H9 (cell line): ENCODE results near the gene LRP1B. TPM values are rescaled to one million over a fixed set of nuclear protein-coding genes. Genes with fewer than 3 reads are reported as not detected.

Experiments used
- DNase-seq: peaks from one replicate; pipeline ENCODE4 v3.0.0-alpha.2; 2017
- H2AFZ ChIP-seq: one replicate; pipeline ENCODE4 v1.6.1; 2013; ENCODE audit warnings: mild to moderate bottlenecking, low read length, control low read depth, moderate library complexity
- H2AK5ac ChIP-seq: 2 replicates; pipeline ENCODE4 v1.6.1; 2013; ENCODE audit warnings: low read length, control low read depth, mixed read lengths; ENCODE audit not compliant: insufficient read length
- H2BK120ac ChIP-seq: one replicate; pipeline ENCODE4 v1.6.1; 2013; ENCODE audit warnings: low read depth, mild to moderate bottlenecking, low read length, control low read depth, inconsistent platforms; ENCODE audit not compliant: poor library complexity, severe bottlenecking
- H2BK12ac ChIP-seq: 2 replicates; pipeline ENCODE4 v1.6.1; 2013; ENCODE audit warnings: low read length, control low read depth, mixed read lengths, low read depth; ENCODE audit not compliant: insufficient read length
- H2BK15ac ChIP-seq: 2 replicates; pipeline ENCODE4 v1.6.1; 2013; ENCODE audit warnings: low read depth, low read length, control low read depth
- H2BK20ac ChIP-seq: one replicate; pipeline ENCODE4 v1.6.1; 2013; ENCODE audit warnings: low read depth, mild to moderate bottlenecking, low read length, control low read depth, inconsistent platforms; ENCODE audit not compliant: poor library complexity, severe bottlenecking
- H2BK5ac ChIP-seq: 2 replicates; pipeline ENCODE4 v1.6.1; 2013; ENCODE audit warnings: low read length, control low read depth, mixed read lengths; ENCODE audit not compliant: insufficient read length
- H3K14ac ChIP-seq: 2 replicates; pipeline ENCODE4 v1.6.1; 2013; ENCODE audit warnings: low read length, control low read depth; ENCODE audit not compliant: insufficient read depth
- H3K18ac ChIP-seq: 2 replicates; pipeline ENCODE4 v1.6.1; 2013; ENCODE audit warnings: low read depth, mild to moderate bottlenecking, mixed read lengths, low read length, control low read depth; ENCODE audit not compliant: insufficient read length
- H3K23ac ChIP-seq: 2 replicates; pipeline ENCODE4 v1.6.1; 2013; ENCODE audit warnings: low read length, control low read depth, mixed read lengths, low read depth; ENCODE audit not compliant: insufficient read length
- H3K23me2 ChIP-seq: 2 replicates; pipeline ENCODE4 v1.6.1; 2013; ENCODE audit warnings: low read depth, mild to moderate bottlenecking, mixed read lengths, low read length, control low read depth; ENCODE audit not compliant: insufficient read length, poor library complexity, severe bottlenecking
- H3K27ac ChIP-seq: 2 replicates; pipeline ENCODE4 v1.5.1; 2013; ENCODE audit warnings: low read length, control low read depth, mixed read lengths, low read depth; ENCODE audit not compliant: insufficient read length
- H3K27me3 ChIP-seq: 2 replicates; pipeline ENCODE4 v1.6.1; 2013; ENCODE audit warnings: low read length, control low read depth, inconsistent platforms; ENCODE audit not compliant: insufficient read depth
- H3K4ac ChIP-seq: 2 replicates; pipeline ENCODE4 v1.6.1; 2013; ENCODE audit warnings: low read depth, mild to moderate bottlenecking, control low read depth, inconsistent platforms, low read length, moderate library complexity
- H3K4me1 ChIP-seq: 2 replicates; pipeline ENCODE4 v1.6.1; 2013; ENCODE audit warnings: low read length, control low read depth, inconsistent platforms; ENCODE audit not compliant: insufficient read depth
- H3K4me2 ChIP-seq: 2 replicates; pipeline ENCODE4 v1.6.1; 2013; ENCODE audit warnings: low read length, control low read depth, mixed read lengths; ENCODE audit not compliant: insufficient read length, insufficient read depth
- H3K56ac ChIP-seq: 2 replicates; pipeline ENCODE4 v1.6.1; 2013; ENCODE audit warnings: low read depth, mild to moderate bottlenecking, mixed read lengths, low read length, control low read depth; ENCODE audit not compliant: insufficient read length
- H3K79me1 ChIP-seq: 2 replicates; pipeline ENCODE4 v1.6.1; 2013; ENCODE audit warnings: low read depth, mild to moderate bottlenecking, moderate library complexity, low read length, control low read depth, inconsistent platforms; ENCODE audit not compliant: insufficient read depth, poor library complexity, severe bottlenecking
- H3K79me2 ChIP-seq: 2 replicates; pipeline ENCODE4 v1.6.1; 2013; ENCODE audit warnings: low read length, control low read depth, inconsistent platforms; ENCODE audit not compliant: insufficient read depth
- H3K9ac ChIP-seq: 2 replicates; pipeline ENCODE4 v1.6.1; 2013; ENCODE audit warnings: low read length, control low read depth, mixed read lengths; ENCODE audit not compliant: insufficient read length; ENCODE audit errors: extremely low read depth
- H3K9me3 ChIP-seq: one replicate; pipeline ENCODE4 v1.6.1; 2013; ENCODE audit warnings: low read depth, low read length, inconsistent platforms; ENCODE audit not compliant: control insufficient read depth
- H3T11ph ChIP-seq: one replicate; pipeline ENCODE4 v1.6.1; 2013; ENCODE audit warnings: mild to moderate bottlenecking, low read length, control low read depth, inconsistent platforms
- H4K20me1 ChIP-seq: one replicate; pipeline ENCODE4 v1.6.1; 2013; ENCODE audit not compliant: control insufficient read depth, insufficient read length, insufficient read depth
- H4K5ac ChIP-seq: 2 replicates; pipeline ENCODE4 v1.6.1; 2013; ENCODE audit warnings: low read depth, mild to moderate bottlenecking, mixed read lengths, low read length, control low read depth; ENCODE audit not compliant: insufficient read length
- H4K8ac ChIP-seq: replicated peaks from 2 replicates; pipeline ENCODE4 v1.6.1; 2013; ENCODE audit warnings: low read length, control low read depth, mixed read lengths, low read depth; ENCODE audit not compliant: insufficient read length
- H4K91ac ChIP-seq: 2 replicates; pipeline ENCODE4 v1.6.1; 2013; ENCODE audit warnings: low read depth, mild to moderate bottlenecking, moderate library complexity, mixed read lengths, low read length, control low read depth; ENCODE audit not compliant: insufficient read length
- H3K27ac Mint-ChIP-seq, 3 experiments: 2 replicates in 2 of 3; 3 replicates in 1 of 3; pipeline ENCODE4 v1.8.0; 2020 to 2021; ENCODE audit warnings: mixed read lengths in 3 of 3, mild to moderate bottlenecking in 1 of 3, moderate library complexity in 1 of 3
- H3K27me3 Mint-ChIP-seq: 2 replicates; pipeline ENCODE4 v1.8.0; 2021; ENCODE audit warnings: low read depth, mild to moderate bottlenecking, moderate library complexity, mixed read lengths
- H3K36me3 Mint-ChIP-seq, 3 experiments: 2 replicates in 2 of 3; 3 replicates in 1 of 3; pipeline ENCODE4 v1.8.0; 2020 to 2021; ENCODE audit warnings: low read depth in 3 of 3, mixed read lengths in 3 of 3; ENCODE audit not compliant: insufficient read depth in 1 of 3
- H3K4me1 Mint-ChIP-seq, 2 experiments: 2 replicates each; pipeline ENCODE4 v1.8.0; 2020; ENCODE audit warnings: mixed read lengths in 2 of 2
- H3K4me3 Mint-ChIP-seq, 2 experiments: 2 replicates in 1 of 2; 3 replicates in 1 of 2; pipeline ENCODE4 v1.8.0; 2020 to 2021; ENCODE audit warnings: mild to moderate bottlenecking in 2 of 2, mixed read lengths in 2 of 2, moderate library complexity in 1 of 2
- H3K9me3 Mint-ChIP-seq, 2 experiments: 2 replicates in 1 of 2; 3 replicates in 1 of 2; pipeline ENCODE4 v1.8.0; 2020; ENCODE audit warnings: mild to moderate bottlenecking in 2 of 2, mixed read lengths in 2 of 2, moderate library complexity in 1 of 2
- CTCF ChIP-seq: fragments of 200-600 bp; sonication (generic); conservative IDR thresholded peaks from 3 replicates; pipeline ENCODE4 v1.8.0; 2021; ENCODE audit warnings: antibody characterized with exemption, mild to moderate bottlenecking
- whole genome bisulfite sequencing: extraction: QIAGEN DNeasy Blood & Tissue Kit; methylation state at CpG from one replicate; pipeline ENCODE4 v1.1.7; 2013; ENCODE audit warnings: missing lambda C conversion rate, low lambda C conversion rate, mixed read lengths; ENCODE audit not compliant: insufficient read length; ENCODE audit errors: extremely low coverage; 5-methylcytosine and 5-hydroxymethylcytosine counted together
- total RNA-seq: library from RNA; stranded (reverse); gene quantifications from 2 replicates; pipeline ENCODE4 v1.2.1, GENCODE V29; 2021

The LRP1B gene
- total RNA-seq, 1 experiment from 2014 or later = not detected

DNA sequence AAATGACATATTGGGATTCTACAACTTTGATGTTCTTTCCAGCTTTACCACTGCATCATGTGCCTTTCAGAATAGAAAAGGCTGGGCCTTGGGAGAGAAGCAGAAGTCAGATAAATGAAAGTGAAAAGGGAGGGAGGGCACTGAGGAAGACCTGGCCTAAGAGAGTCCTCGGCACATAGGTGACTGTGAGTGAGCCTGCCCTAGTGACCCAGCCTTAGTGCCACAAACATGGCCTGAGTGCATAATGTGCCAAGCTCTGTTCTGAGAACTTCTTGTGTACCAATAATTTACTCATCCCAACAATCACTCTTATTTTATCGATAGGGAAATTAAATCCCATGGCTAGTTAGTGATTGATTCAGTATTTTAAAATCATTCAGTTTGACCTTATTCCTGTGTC, 436.6 kb downstream of the LRP1B start:
- Histone ChIP-seq H3T11ph (no peak overlapping the region), H3K14ac (no peak overlapping the region), H3K23ac (no peak overlapping the region), H3K23me2 (no peaks in the 10 kb centered on the region), H4K91ac (no peak overlapping the region), H4K8ac (no peak overlapping the region), H2AK5ac (no peak overlapping the region), H3K18ac (no peak overlapping the region), H2BK20ac (no peak overlapping the region), H3K27me3 (no peaks in the 10 kb centered on the region), H2BK15ac (no peak overlapping the region), H4K5ac (no peak overlapping the region), H2BK120ac (no peak overlapping the region), H3K4me1 (no peaks in the 10 kb centered on the region), H2BK12ac (no peak overlapping the region), H3K27ac (no peak overlapping the region), H2AFZ (no peak overlapping the region), H3K4me2 (no peak overlapping the region), H3K56ac (no peak overlapping the region), H3K9me3 (no peaks in the 10 kb centered on the region), H2BK5ac (no peak overlapping the region), H4K20me1 (no peaks in the 10 kb centered on the region), H3K9ac (no peak overlapping the region), H3K79me2 (no peaks in the 10 kb centered on the region), H3K79me1 (no peaks in the 10 kb centered on the region), H3K4ac (no peak overlapping the region)
- DNase-seq = no peak
- Mint-ChIP-seq H3K36me3 (peaks cover 0 to 8% (median 0%) of the 10 kb centered on the region in 3 experiments; a peak in 1 of 7 replicates), H3K27ac (no peak overlapping the region), H3K4me1 (peaks cover 0 to 3% of the 10 kb centered on the region in 2 experiments; a peak in 1 of 4 replicates), H3K9me3 (peaks cover 0 to 12% of the 10 kb centered on the region in 2 experiments; a peak in 3 of 5 replicates), H3K4me3 (no peak overlapping the region), H3K27me3 (no peaks in the 10 kb centered on the region)
- TF ChIP-seq CTCF = no peak
- no CpG with 5 or more reads among the region's 2 CpGs for WGBS
